CD4-positive, alpha-beta T cell treated with Interleukin-15 for 4 hours (primary cell): ENCODE measurements around the gene KCNMB2.
"Not testable (repeated sequence)": the region's sequence is repeated elsewhere in the genome, so short reads cannot be mapped to it uniquely, and the experiment has no call there.

ENCODE experiments used
- DNase-seq: peaks from one replicate; pipeline ENCODE4 v3.0.0-alpha.2; 2020; ENCODE audit warnings: low spot score

KCNMB2 gene

DNA sequence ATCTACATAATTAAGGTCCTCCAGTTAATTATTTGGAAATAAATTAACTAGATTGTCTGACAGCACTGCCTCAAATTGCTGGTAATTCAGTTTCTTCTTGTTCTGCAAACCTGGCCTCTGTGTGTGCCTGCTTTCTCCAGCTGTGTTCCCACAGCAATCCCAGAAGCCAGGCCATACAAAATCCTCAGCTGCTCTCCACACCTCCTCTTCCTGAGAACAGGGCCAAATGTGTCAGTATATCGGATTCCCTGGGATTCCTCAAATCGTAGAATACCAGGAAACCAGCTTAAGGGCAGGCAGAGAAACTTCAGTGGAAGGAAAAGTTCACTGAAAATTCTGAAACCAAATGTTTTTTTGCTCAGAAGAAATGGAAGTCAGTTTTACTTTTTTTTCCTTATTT is 273.9 kb downstream of the KCNMB2 start:
- no peak for DNase-seq

GRCh38 chr3:178822722-178823121 is 286.5 kb downstream of the KCNMB2 start:
- DNase-seq = no peak

DNA sequence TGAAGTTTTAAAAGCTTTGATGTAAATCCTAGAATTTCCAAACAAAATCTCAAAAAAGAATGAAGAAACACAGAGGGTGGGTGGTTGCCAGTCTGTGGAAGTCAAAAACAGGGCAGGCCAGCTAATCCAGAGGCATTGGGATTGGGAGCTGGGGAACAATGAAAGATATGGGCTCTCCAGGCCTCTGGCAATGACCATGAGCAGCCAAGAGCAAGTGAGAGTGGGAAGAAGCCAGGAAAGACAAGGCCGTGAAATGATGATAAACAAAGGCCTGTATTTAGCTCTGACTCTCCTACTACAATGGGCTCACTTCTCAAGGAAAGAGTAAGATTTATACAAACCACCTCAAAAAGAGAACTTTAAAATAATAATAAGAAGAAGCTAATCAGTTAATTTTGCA is 286.9 kb downstream of the KCNMB2 start:
- no peak for DNase-seq

- no peak for DNase-seq
Observed at GRCh38 chr3:178823591-178824246, 287.5 kb downstream of the KCNMB2 start.

DNA sequence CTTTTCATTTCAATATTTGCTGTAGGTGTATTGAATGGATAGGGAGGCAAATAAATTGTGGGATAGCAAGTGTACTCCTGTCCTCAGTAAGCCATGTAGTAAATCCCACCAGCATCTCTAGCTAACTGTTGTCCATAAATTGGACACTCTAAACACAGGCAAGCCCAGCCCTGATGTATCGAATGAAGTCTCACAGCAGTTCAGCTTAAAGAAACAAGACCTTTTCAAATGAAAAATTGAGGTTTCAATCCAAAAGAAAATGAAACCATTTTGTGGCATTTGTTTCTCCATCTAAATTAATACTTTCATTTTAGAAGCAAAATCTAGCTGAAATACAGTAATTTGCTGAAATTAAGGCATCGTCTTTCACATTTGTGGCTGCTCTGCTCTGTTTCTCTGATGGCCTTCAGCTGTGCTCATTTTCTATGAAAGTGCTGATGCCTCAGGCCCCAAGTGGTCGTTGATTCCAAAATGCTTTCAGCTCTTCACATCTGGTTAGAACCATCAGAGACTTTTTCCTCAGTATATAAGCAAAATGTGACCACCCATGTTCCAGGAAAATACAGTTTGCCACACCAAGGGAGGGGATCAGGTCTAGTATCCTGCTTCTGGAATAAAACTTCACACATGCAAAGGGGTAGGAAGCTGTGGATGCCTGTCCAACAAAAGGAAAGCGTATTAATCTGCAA is 290.3 kb downstream of the KCNMB2 start:
- DNase-seq = no peak

DNA sequence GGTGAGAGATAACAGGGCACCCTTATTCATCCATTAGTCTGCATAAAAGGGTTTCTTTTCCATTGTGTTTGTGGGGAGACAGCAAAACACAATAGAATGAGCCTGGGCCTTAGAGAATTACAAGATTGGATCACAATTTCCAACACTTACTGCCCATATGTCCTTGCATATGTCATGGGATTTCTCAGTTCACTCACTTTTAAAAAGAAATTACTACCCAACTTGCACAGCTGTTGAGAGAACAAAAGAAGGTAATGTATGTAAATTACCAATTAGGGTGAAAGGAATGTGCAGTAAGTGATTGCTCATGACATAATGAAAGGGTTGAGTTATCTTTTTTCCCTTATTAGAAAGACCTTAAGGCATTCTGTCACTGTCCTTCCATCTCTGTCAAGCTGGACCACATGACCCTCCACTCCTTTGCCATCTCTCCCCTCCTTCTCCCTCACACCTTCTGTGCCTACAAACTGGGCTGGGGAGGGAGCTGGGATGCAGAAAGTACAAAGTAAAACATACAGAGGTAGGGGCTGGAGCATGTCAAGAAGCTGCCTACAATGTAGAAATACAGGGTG is 291.1 kb downstream of the KCNMB2 start:
- no peak for DNase-seq

- DNase-seq = no peak
Observed at GRCh38 chr3:178833695-178834094, 297.5 kb downstream of the KCNMB2 start.

DNA sequence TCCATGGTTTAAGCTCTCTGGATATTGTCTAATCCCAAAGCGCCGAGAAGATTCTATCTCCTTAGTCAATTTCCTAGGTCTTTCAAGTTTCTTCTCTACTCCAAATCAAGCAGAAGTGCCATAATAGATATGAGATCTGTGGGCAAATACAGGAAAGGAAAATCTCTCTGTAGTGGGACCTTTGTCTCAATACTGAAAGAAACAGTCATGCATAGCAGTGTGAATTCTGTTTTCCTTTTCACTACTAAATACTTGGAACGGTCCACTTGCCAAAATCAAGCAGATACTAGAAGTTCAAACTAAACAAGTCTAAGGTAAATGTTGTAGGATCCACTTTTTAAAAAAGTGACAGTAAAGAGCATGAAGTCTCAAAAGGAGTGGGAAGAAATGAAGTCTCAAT is 298.8 kb downstream of the KCNMB2 start:
- no peak for DNase-seq

GRCh38 chr3:178837512-178837911 is 301.3 kb downstream of the KCNMB2 start:
- DNase-seq = no peak

GRCh38 chr3:178840586-178840985 is 304.4 kb downstream of the KCNMB2 start:
- DNase-seq = no peak

DNA sequence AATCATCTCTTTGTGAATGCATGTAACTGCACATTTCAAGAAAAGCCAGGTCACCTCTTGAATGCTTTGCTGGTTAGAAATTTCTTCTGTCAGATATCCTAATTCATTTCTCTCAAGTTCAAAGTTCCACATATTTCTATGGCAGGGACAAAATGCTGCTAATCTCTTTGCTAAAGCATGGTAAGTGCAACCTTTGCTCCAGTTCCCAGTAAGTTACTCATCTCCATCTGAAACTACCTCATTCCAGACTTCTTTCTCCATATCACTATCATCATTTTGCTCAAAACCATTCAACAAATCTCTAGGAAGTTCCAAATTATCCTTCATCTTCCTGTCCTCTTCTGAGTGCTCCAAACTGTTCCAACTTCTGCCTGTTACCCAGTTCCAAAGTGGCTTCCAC is 304.8 kb downstream of the KCNMB2 start:
- no peak for DNase-seq

DNA sequence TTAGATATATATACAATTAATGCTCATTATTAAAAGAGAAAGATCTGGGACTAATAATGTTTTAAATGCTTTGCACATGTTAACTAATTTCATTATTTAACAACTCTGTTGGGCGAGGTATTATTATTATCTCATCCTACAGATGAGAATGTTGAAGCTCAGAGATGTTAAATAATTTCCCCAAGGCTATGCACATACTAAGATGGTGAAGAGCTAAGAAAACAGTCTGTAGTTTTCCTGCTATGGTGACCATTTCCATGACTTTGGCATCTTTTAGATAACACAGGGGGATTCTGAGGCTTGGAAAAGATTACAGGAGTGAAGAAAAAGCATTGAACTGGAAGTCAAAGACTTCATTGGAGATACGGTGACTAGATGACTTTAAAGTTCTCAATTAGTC is 308.7 kb downstream of the KCNMB2 start:
- no peak for DNase-seq

DNA sequence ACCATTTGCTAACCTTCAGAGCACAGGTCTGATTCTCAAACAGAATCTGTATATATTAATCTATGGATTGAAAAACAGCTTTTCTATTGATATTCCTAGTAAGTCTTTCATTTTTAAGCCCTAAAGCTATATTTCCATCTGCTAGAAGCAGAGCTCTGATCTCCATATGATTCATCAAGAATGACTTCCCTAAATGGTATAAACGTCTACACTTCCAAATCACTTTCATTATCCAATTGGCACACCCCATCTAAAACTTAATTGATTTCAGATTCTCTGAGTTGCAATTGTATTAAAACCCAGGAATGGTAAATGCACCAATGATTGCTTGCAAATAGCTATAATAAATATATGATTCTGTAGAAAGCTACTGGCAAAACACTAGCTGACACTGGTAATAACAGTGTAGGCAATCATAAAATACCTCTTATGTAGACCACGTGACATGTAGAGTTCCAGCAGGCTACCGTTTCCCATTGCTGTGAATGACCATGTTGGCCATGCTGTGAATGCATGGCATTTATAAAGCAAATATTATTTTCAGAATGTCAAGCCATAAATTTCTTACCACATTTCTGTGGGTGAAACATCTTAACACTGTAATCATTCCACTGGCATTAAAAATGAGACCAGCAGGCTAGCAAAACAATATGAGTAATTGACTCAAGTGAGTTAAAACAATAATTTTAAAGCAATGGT is 309.3 kb downstream of the KCNMB2 start:
- no peak for DNase-seq

DNA sequence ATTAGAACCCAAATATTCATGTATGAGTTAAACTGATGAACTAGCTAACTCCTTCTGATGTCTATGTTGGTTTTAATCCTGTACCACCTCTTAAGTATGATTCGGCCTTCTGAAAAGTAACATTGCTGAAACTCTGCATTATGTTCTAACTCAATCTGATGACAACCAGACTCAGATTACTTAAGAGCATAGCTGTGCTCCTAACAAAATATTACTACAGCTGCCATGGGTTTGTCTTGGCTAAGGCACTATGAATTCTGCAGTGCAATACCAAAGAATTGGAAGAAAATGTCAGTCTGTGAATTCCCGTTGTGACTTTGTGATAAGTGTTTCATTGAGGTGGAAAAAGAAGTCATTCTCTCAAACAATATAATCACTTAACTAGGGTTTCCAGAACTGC is 311.0 kb downstream of the KCNMB2 start:
- no peak for DNase-seq

DNA sequence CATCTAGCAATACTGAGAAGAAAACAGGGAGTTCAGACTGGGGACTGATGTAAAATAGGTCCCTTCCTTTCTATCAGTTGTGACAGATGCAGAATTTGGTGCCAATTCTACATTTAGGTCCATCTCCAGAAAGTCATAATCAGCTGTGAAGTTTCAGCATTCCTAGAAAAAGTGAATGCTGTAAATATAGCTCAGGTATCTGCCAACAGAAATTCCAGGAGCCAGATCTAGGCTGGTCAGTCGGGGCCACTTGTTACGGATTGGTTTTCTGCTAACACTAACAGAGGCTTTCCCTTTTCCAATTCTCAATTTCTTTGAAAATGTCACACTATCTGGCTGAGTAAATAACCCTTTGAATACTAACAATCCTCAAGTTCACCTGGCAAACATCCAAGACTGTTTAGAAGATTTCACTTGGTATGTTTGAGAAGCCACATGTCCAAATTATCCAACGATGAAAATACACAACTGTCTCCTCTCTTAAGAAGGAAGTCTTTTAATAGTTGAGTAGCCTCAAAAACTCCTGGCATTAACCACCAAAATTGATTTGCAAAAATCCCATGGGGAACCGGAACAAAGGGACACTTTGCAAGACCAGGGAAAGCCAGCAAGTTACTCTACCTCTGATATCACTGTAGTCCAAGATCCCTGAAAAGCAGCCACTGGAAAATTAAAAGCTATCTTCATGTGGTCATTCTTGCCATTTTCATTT is 313.1 kb downstream of the KCNMB2 start:
- DNase-seq = no peak

- DNase-seq = no peak
Observed at GRCh38 chr3:178850450-178851190, 314.4 kb downstream of the KCNMB2 start.

GRCh38 chr3:178851564-178851963 is 315.3 kb downstream of the KCNMB2 start:
- DNase-seq = no peak

- DNase-seq = no peak
Observed at GRCh38 chr3:178856804-178857203, 320.6 kb downstream of the KCNMB2 start.

DNA sequence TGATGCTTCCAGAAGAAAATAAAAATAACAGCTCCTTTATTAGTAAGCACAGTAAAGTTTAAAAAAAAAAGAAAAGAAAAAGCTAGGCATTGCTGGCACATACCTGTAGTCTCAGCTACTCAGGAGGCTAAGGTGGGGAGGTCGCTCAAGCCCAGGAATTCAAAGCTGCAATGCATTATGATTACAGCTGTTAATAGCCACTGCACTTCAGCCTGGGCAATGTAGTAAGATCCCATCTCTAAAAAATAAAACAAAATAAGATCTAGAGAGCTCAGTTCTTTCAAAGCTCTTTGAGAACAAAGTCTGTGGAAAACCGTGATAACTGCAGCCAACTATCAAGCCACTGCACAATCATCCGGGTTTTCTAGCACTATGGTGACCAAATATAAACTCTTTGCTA is 323.1 kb downstream of the KCNMB2 start:
- no peak for DNase-seq

DNA sequence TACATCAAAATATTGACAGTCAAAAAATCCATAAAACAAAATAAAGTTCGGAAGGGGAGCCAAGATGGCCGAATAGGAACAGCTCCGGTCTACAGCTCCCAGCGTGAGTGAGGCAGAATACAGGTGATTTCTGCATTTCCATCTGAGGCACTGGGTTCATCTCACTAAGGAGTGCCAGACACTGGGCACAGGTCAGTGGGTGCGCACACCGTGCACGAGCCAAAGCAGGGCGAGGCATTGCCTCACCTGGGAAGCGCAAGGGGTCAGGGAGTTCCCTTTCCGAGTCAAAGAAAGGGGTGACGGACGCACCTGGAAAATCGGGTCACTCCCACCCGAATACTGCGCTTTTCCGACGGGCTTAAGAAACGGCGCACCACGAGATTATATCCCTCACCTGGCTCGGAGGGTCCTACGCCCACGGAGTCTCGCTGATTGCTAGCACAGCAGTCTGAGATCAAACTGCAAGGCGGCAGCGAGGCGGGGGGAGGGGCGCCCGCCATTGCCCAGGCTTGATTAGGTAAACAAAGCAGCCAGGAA is 323.7 kb downstream of the KCNMB2 start:
- not testable (repeated sequence) for DNase-seq

DNA sequence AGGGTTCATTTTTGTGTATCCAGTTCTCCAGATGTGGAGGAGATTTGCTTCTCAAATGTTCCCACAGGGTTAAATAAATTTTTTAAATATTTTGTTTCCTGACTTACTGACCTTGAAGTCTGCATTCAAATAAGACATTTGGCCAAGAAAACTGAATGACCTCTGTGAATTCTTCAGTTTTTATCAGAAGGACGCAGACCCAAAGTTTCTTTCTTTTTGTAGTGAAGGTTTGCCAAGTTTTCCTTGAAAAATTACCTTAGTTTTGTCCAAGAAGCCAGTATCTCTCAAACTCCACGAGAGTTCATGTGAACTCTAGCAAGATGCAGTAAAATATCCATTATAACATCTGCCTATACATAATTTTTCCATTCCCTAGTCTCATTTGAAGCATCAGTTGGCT is 332.4 kb downstream of the KCNMB2 start:
- DNase-seq = no peak
